ENCODE data around the gene C1orf115. TPM values are rescaled to one million over a fixed set of nuclear protein-coding genes. Genes with fewer than 3 reads are reported as not detected.
"Not testable (repeated sequence)": the region's sequence is repeated elsewhere in the genome, so short reads cannot be mapped to it uniquely, and the experiment has no call there.

Gene C1orf115
- total RNA-seq, 8 experiments from 2014 or later = 0.46 to 8.6 (median 1.8) TPM

- in situ Hi-C loops (cut with MboI; ENCODE audit: low pct_unique_long_range_greater_than_20kb in 2 of 9, low sequenced_read_pairs in 9 of 9, unreplicated experiment in 9 of 9) = no loop called here
- H3K4me3 ChIP-seq = no peak overlapping the region
- H3K27ac ChIP-seq = no peak overlapping the region
- no peaks in the 10 kb centered on the region for H3K4me1 ChIP-seq (replicated peaks in 1 of 2)
- WGBS, 10 experiments = 56 to 100% (median 86%) methylated on average over 1 to 17 of the region's 17 CpGs; no CpG with 5 or more reads in 2 of the 10 experiments
- no peak for ATAC-seq (replicated peaks in 6 of 8)
Measured at GRCh38 chr1:220682901-220683576, 7.1 kb upstream of the C1orf115 start.

GRCh38 chr1:220683716-220684115 is 6.4 kb upstream of the C1orf115 start:
- H3K4me3 ChIP-seq; H3K4me1 ChIP-seq (replicated peaks in 1 of 2); H3K27ac ChIP-seq; in situ Hi-C loops (cut with MboI; ENCODE audit: low pct_unique_long_range_greater_than_20kb in 2 of 9, low sequenced_read_pairs in 9 of 9, unreplicated experiment in 9 of 9); ATAC-seq (replicated peaks in 6 of 8): not testable (repeated sequence)
- 86 to 100% (median 93%) methylated on average over 1 to 11 of the region's 12 CpGs; no CpG with 5 or more reads in 1 of the 10 experiments for WGBS, 10 experiments

GRCh38 chr1:220684890-220685289 is 5.3 kb upstream of the C1orf115 start:
- ATAC-seq (replicated peaks in 6 of 8) = no peak
- H3K4me1 ChIP-seq (replicated peaks in 1 of 2) = no peaks in the 10 kb centered on the region
- H3K27ac ChIP-seq = no peak overlapping the region
- H3K4me3 ChIP-seq = no peak overlapping the region
- in situ Hi-C loops (cut with MboI; ENCODE audit: low pct_unique_long_range_greater_than_20kb in 2 of 9, low sequenced_read_pairs in 9 of 9, unreplicated experiment in 9 of 9) = no loop called here
- 8 to 94% (median 53%) methylated on average over 2 to 4 of the region's 4 CpGs; no CpG with 5 or more reads in 2 of the 10 experiments for WGBS, 10 experiments

GRCh38 chr1:220685879-220686278 is 4.3 kb upstream of the C1orf115 start:
- no peak for ATAC-seq (replicated peaks in 6 of 8)
- H3K27ac ChIP-seq = no peak overlapping the region
- 17 to 94% (median 85%) methylated on average over 1 to 3 of the region's 3 CpGs; no CpG with 5 or more reads in 3 of the 10 experiments for WGBS, 10 experiments
- in situ Hi-C loops (cut with MboI; ENCODE audit: low pct_unique_long_range_greater_than_20kb in 2 of 9, low sequenced_read_pairs in 9 of 9, unreplicated experiment in 9 of 9) = no loop called here
- H3K4me1 ChIP-seq (replicated peaks in 1 of 2) = peaks cover 0 to 2% of the 10 kb centered on the region in 2 donors
- H3K4me3 ChIP-seq = no peak overlapping the region

- Histone ChIP-seq H3K4me3 (no peak overlapping the region), H3K4me1 (replicated peaks in 1 of 2) (peaks cover 0 to 7% of the 10 kb centered on the region in 2 donors), H3K27ac (no peak overlapping the region)
- ATAC-seq (replicated peaks in 6 of 8) = no peak
- 60 to 93% (median 84%) methylated on average over 1 to 5 of the region's 5 CpGs; no CpG with 5 or more reads in 2 of the 10 experiments for WGBS, 10 experiments
- in situ Hi-C loops (cut with MboI; ENCODE audit: low pct_unique_long_range_greater_than_20kb in 2 of 9, low sequenced_read_pairs in 9 of 9, unreplicated experiment in 9 of 9) = no loop called here
Measured at GRCh38 chr1:220687809-220688208, 2.4 kb upstream of the C1orf115 start.

GRCh38 chr1:220689666-220690065 is 497 bp upstream of the C1orf115 start:
- in situ Hi-C loops (cut with MboI; ENCODE audit: low pct_unique_long_range_greater_than_20kb in 2 of 9, low sequenced_read_pairs in 9 of 9, unreplicated experiment in 9 of 9) = no loop called here

GRCh38 chr1:220691053-220691684 is 1.0 kb downstream of the C1orf115 start:
- WGBS, 10 experiments = 29 to 81% (median 52%) methylated on average over 3 to 14 of the region's 14 CpGs; no CpG with 5 or more reads in 1 of the 10 experiments
- H3K4me1 ChIP-seq (replicated peaks in 1 of 2) = peaks cover 0 to 7% of the 10 kb centered on the region in 2 donors
- no peak overlapping the region for H3K27ac ChIP-seq
- ATAC-seq (replicated peaks in 6 of 8) = no peak
- in situ Hi-C loops (cut with MboI; ENCODE audit: low pct_unique_long_range_greater_than_20kb in 2 of 9, low sequenced_read_pairs in 9 of 9, unreplicated experiment in 9 of 9) = no loop called here
- peak overlapping the region; percentile 55 to 84 (median 59) for H3K4me3 ChIP-seq

More at GRCh38 chr1:220689666-220690065, 497 bp upstream of the C1orf115 start:
- no peak for ATAC-seq (replicated peaks in 6 of 8)
- peaks cover 0 to 7% of the 10 kb centered on the region in 2 donors for H3K4me1 ChIP-seq (replicated peaks in 1 of 2)
- 7 to 63% (median 48%) methylated on average over 3 to 14 of the region's 14 CpGs; no CpG with 5 or more reads in 1 of the 10 experiments for WGBS, 10 experiments
- H3K4me3 ChIP-seq = peak overlapping the region; percentile 55 to 84 (median 59)
- no peak overlapping the region for H3K27ac ChIP-seq

- ATAC-seq (replicated peaks in 6 of 8) = peak in 2 of 8 experiments; percentile 4 to 28
- Histone ChIP-seq H3K27ac (no peak overlapping the region), H3K4me1 (replicated peaks in 1 of 2) (peaks cover 0 to 7% of the 10 kb centered on the region in 2 donors), H3K4me3 (no peak overlapping the region)
- 6 to 100% (median 74%) methylated on average over 2 to 8 of the region's 8 CpGs; no CpG with 5 or more reads in 2 of the 10 experiments for WGBS, 10 experiments
- in situ Hi-C loops (cut with MboI; ENCODE audit: low pct_unique_long_range_greater_than_20kb in 2 of 9, low sequenced_read_pairs in 9 of 9, unreplicated experiment in 9 of 9) = no loop called here
Measured at GRCh38 chr1:220692436-220693228, 2.5 kb downstream of the C1orf115 start.

GRCh38 chr1:220694866-220695382 is 4.8 kb downstream of the C1orf115 start:
- Histone ChIP-seq H3K4me1 (replicated peaks in 1 of 2) (peaks cover 0 to 7% of the 10 kb centered on the region in 2 donors), H3K4me3 (no peak overlapping the region), H3K27ac (no peak overlapping the region)
- WGBS, 10 experiments = 20 to 96% (median 84%) methylated on average over 1 to 8 of the region's 8 CpGs
- in situ Hi-C loops (cut with MboI; ENCODE audit: low pct_unique_long_range_greater_than_20kb in 2 of 9, low sequenced_read_pairs in 9 of 9, unreplicated experiment in 9 of 9) = no loop called here
- no peak for ATAC-seq (replicated peaks in 6 of 8)

GRCh38 chr1:220695426-220695825 is 5.3 kb downstream of the C1orf115 start:
- Histone ChIP-seq H3K4me1 (replicated peaks in 1 of 2) (peaks cover 0 to 7% of the 10 kb centered on the region in 2 donors), H3K27ac (no peak overlapping the region), H3K4me3 (no peak overlapping the region)
- WGBS, 10 experiments = 50 to 100% (median 93%) methylated on average over 1 to 4 of the region's 4 CpGs; no CpG with 5 or more reads in 4 of the 10 experiments
- in situ Hi-C loops (cut with MboI; ENCODE audit: low pct_unique_long_range_greater_than_20kb in 2 of 9, low sequenced_read_pairs in 9 of 9, unreplicated experiment in 9 of 9) = no loop called here
- ATAC-seq (replicated peaks in 6 of 8) = no peak

- no peak overlapping the region for H3K4me3 ChIP-seq
- peaks cover 0 to 10% of the 10 kb centered on the region in 2 donors for H3K4me1 ChIP-seq (replicated peaks in 1 of 2)
- in situ Hi-C loops (cut with MboI; ENCODE audit: low pct_unique_long_range_greater_than_20kb in 2 of 9, low sequenced_read_pairs in 9 of 9, unreplicated experiment in 9 of 9) = no loop called here
- no peak for ATAC-seq (replicated peaks in 6 of 8)
- WGBS, 10 experiments = 50 to 100% (median 92%) methylated on average over 1 to 16 of the region's 16 CpGs; no CpG with 5 or more reads in 1 of the 10 experiments
- no peak overlapping the region for H3K27ac ChIP-seq
Measured at GRCh38 chr1:220696226-220696862, 6.2 kb downstream of the C1orf115 start.

- in situ Hi-C loops (cut with MboI; ENCODE audit: low pct_unique_long_range_greater_than_20kb in 2 of 9, low sequenced_read_pairs in 9 of 9, unreplicated experiment in 9 of 9) = no loop called here
- H3K4me3 ChIP-seq = no peak overlapping the region
- 0 to 92% (median 66%) methylated on average over 1 to 9 of the region's 9 CpGs; no CpG with 5 or more reads in 2 of the 10 experiments for WGBS, 10 experiments
- peaks cover 0 to 10% of the 10 kb centered on the region in 2 donors for H3K4me1 ChIP-seq (replicated peaks in 1 of 2)
- no peak overlapping the region for H3K27ac ChIP-seq
- peak in 3 of 8 experiments; percentile 32 to 66 (median 41) for ATAC-seq (replicated peaks in 6 of 8)
Measured at GRCh38 chr1:220696863-220697231, 6.7 kb downstream of the C1orf115 start.

Data from motor neuron (in vitro differentiated cells).